Astrocyte of the spinal cord (primary cell): Measurements from ENCODE around the gene APEH.

Experiments used
- DNase-seq: peaks from one replicate; pipeline ENCODE4 v3.0.0; 2011; ENCODE audit warnings: low read depth, low spot score
- H3K4me3 ChIP-seq: 2 replicates; pipeline ENCODE4 v1.5.1; 2011; ENCODE audit warnings: low read depth, mild to moderate bottlenecking, low read length, moderate library complexity
- CTCF ChIP-seq: IDR thresholded peaks from 2 replicates; pipeline ENCODE4 v1.5.1; 2012; ENCODE audit warnings: low read depth, mild to moderate bottlenecking, low read length, inconsistent platforms
- in situ Hi-C: cut with HindIII; loops from 2 replicates; pipeline ENCODE4 v1.10.0; 2017; ENCODE audit warnings: low sequenced_read_pairs

Gene APEH

GRCh38 chr3:49700014-49700413 is 25.9 kb downstream of the APEH start:
- no peak for TF ChIP-seq CTCF
- in situ Hi-C loops = no loop called here
- no peak overlapping the region for H3K4me3 ChIP-seq
- no peak for DNase-seq

GRCh38 chr3:49700453-49701128 is 26.4 kb downstream of the APEH start:
- no peak for DNase-seq
- TF ChIP-seq CTCF = no peak
- H3K4me3 ChIP-seq = no peak overlapping the region
- in situ Hi-C loops = no loop called here

- DNase-seq = no peak
- H3K4me3 ChIP-seq = no peak overlapping the region
- in situ Hi-C loops = no loop called here
- peak; percentile 78 for TF ChIP-seq CTCF
Measured at GRCh38 chr3:49701388-49702077, 27.4 kb downstream of the APEH start.

GRCh38 chr3:49702672-49703071 is 28.5 kb downstream of the APEH start:
- H3K4me3 ChIP-seq = no peak overlapping the region
- in situ Hi-C loops = no loop called here
- no peak for DNase-seq
- TF ChIP-seq CTCF = no peak

- peak; percentile 92 for TF ChIP-seq CTCF
- H3K4me3 ChIP-seq = no peak overlapping the region
- in situ Hi-C loops = no loop called here
- DNase-seq = peak; percentile 53
Measured at GRCh38 chr3:49703443-49703927, 29.3 kb downstream of the APEH start.

GRCh38 chr3:49703956-49704355 is 29.8 kb downstream of the APEH start:
- H3K4me3 ChIP-seq = no peak overlapping the region
- in situ Hi-C loops = no loop called here
- no peak for TF ChIP-seq CTCF
- DNase-seq = no peak
